Loucy (cell line): Measurements from ENCODE around the gene EXTL1.

Experiments
- H2AFZ ChIP-seq: fragments of 200-600 bp; sonication (generic); 2 replicates; pipeline ENCODE4 v1.6.0; 2016; ENCODE audit warnings: antibody characterized with exemption, mild to moderate bottlenecking, low read length, moderate library complexity
- H3F3A ChIP-seq: fragments of 200-600 bp; 2 replicates; pipeline ENCODE4 v1.6.0; 2016; ENCODE audit warnings: antibody characterized with exemption, low read depth, mild to moderate bottlenecking
- H3K27me3 ChIP-seq: fragments of 200-600 bp; sonication (generic); 2 replicates; pipeline ENCODE4 v1.6.1; 2014; ENCODE audit warnings: low read length, mild to moderate bottlenecking; ENCODE audit not compliant: insufficient read depth, poor library complexity, severe bottlenecking
- H3K36me3 ChIP-seq: fragments of 200-600 bp; sonication (generic); 2 replicates; pipeline ENCODE4 v1.6.1; 2016; ENCODE audit warnings: low read length; ENCODE audit not compliant: insufficient read depth
- H3K4me1 ChIP-seq: fragments of 200-600 bp; sonication (generic); 2 replicates; pipeline ENCODE4 v1.5.1; 2014; ENCODE audit warnings: low read length, mild to moderate bottlenecking; ENCODE audit not compliant: insufficient read depth, poor library complexity, severe bottlenecking
- H3K4me2 ChIP-seq: fragments of 200-600 bp; sonication (generic); 2 replicates; pipeline ENCODE4 v1.6.0; 2014; ENCODE audit warnings: antibody characterized with exemption, low read length, low read depth, mild to moderate bottlenecking; ENCODE audit not compliant: poor library complexity, severe bottlenecking
- H3K4me3 ChIP-seq: fragments of 200-600 bp; sonication (generic); 2 replicates; pipeline ENCODE4 v1.5.1; 2014; ENCODE audit warnings: low read length, mild to moderate bottlenecking, mixed read lengths; ENCODE audit not compliant: poor library complexity, severe bottlenecking
- H3K79me2 ChIP-seq: fragments of 200-600 bp; sonication (generic); 2 replicates; pipeline ENCODE4 v1.6.1; 2014; ENCODE audit warnings: low read length; ENCODE audit not compliant: insufficient read depth
- H3K9ac ChIP-seq: fragments of 200-600 bp; sonication (generic); 2 replicates; pipeline ENCODE4 v1.6.0; 2014; ENCODE audit warnings: mild to moderate bottlenecking, low read depth, low read length, moderate library complexity; ENCODE audit not compliant: poor library complexity, severe bottlenecking
- H3K9me2 ChIP-seq: fragments of 200-600 bp; sonication (generic); replicated peaks from 2 replicates; pipeline ENCODE4 v1.6.1; 2016; ENCODE audit warnings: low read depth, low read length, mixed read lengths
- H3K9me3 ChIP-seq: fragments of 200-600 bp; sonication (generic); 2 replicates; pipeline ENCODE4 v1.6.1; 2014; ENCODE audit warnings: mild to moderate bottlenecking, antibody characterized with exemption, low read length, low read depth; ENCODE audit not compliant: insufficient read depth
- H4K20me1 ChIP-seq: fragments of 200-600 bp; sonication (generic); 2 replicates; pipeline ENCODE4 v1.6.0; 2014; ENCODE audit warnings: antibody characterized with exemption, low read length, mild to moderate bottlenecking; ENCODE audit not compliant: insufficient read depth, poor library complexity, severe bottlenecking
- EZH2phosphoT487 ChIP-seq: fragments of 200-600 bp; IDR thresholded peaks from 2 replicates; pipeline ENCODE4 v1.6.1; 2018; ENCODE audit warnings: antibody characterized with exemption, mild to moderate bottlenecking, moderate library complexity, borderline replicate concordance
- TF ChIP-seq, protein P1 (sequence below): fragments of 200-600 bp; sonication (generic); conservative IDR thresholded peaks from 2 replicates; pipeline ENCODE4 v1.5.1; 2014; ENCODE audit warnings: mild to moderate bottlenecking, antibody characterized with exemption, low read length

The EXTL1 gene

DNA sequence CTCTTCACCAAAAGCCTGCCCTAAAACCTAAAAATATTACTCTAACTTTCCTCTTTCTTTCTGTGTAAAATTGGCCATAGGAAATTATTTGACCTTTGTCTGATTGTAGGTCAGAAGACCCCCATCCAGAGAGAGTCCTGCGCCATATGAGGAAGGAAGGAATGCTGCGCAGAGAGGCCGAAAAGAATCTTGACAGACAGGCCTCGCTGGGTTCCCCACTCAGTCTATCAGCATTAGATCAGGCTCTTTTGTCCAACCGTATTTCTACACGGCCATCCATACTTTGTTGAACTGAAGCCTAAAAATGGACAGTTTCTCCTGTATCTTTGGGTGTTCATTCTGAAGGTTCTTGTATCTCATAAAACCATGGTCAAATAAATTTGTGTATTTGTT lies 28.7 kb downstream of the EXTL1 start:
- H3K4me2 ChIP-seq, result no peak overlapping the region
- H3K9me2 ChIP-seq, result no peaks in the 10 kb centered on the region
- H3K4me3 ChIP-seq, result no peak overlapping the region
- no peak overlapping the region for H3K9ac ChIP-seq
- peak overlapping the region; percentile 54; the same call in 1 of the 2 replicates for H2AFZ ChIP-seq
- H3F3A ChIP-seq, result no peaks in the 10 kb centered on the region
- no peaks in the 10 kb centered on the region for H3K9me3 ChIP-seq
- TF ChIP-seq EZH2phosphoT487, result no peak
- TF ChIP-seq, protein P1, sequence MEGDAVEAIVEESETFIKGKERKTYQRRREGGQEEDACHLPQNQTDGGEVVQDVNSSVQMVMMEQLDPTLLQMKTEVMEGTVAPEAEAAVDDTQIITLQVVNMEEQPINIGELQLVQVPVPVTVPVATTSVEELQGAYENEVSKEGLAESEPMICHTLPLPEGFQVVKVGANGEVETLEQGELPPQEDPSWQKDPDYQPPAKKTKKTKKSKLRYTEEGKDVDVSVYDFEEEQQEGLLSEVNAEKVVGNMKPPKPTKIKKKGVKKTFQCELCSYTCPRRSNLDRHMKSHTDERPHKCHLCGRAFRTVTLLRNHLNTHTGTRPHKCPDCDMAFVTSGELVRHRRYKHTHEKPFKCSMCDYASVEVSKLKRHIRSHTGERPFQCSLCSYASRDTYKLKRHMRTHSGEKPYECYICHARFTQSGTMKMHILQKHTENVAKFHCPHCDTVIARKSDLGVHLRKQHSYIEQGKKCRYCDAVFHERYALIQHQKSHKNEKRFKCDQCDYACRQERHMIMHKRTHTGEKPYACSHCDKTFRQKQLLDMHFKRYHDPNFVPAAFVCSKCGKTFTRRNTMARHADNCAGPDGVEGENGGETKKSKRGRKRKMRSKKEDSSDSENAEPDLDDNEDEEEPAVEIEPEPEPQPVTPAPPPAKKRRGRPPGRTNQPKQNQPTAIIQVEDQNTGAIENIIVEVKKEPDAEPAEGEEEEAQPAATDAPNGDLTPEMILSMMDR, result no peak
- no peaks in the 10 kb centered on the region for H4K20me1 ChIP-seq
- no peaks in the 10 kb centered on the region for H3K79me2 ChIP-seq
- no peaks in the 10 kb centered on the region for H3K27me3 ChIP-seq
- no peaks in the 10 kb centered on the region for H3K36me3 ChIP-seq
- H3K4me1 ChIP-seq, result peaks cover 24% of the 10 kb centered on the region

DNA sequence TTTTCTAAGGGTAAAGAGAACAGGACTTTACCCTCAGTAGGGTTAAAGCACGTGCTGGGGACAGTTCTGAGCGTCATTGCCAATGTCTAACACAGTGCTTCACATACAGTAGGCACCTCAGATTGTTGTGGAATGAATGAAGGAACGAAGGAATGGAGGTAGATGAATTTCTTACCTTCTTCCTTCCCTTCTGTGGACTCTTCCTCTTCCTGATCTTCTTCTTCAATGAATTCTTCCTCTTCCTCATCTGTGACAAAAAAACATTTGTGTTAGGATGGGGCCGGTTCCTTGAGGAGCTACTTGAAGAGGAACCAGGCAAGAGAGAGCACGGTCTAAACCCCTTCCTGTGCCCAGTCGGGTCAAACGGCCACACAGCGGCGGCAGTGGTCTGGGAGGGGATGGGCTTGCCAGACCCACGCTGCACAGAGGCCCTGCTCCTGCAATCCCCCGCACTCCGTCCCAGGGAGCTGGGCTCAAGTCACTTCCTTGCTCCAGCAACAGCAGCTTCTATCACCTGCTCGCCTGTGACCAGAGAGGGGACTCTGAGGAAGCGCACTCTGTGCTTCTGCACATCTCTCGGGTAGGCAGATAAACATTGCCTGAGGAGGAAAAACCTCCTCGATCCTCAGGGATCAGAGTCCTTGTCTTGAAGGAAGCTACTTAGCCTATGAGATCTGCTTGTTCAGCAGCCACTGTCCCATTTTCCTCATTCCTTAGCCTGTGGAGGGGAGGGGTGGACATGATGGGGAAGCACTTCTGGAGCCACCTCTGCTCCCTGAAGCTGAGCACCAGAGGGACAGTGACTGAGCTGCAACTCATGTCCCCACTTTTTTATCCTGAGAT lies 32.4 kb downstream of the EXTL1 start:
- Histone ChIP-seq H2AFZ (0 out of 2 replicates have a peak overlapping the region, but pooled peaks have one; percentile 1), H3K4me1 (peaks cover 24% of the 10 kb centered on the region)

DNA sequence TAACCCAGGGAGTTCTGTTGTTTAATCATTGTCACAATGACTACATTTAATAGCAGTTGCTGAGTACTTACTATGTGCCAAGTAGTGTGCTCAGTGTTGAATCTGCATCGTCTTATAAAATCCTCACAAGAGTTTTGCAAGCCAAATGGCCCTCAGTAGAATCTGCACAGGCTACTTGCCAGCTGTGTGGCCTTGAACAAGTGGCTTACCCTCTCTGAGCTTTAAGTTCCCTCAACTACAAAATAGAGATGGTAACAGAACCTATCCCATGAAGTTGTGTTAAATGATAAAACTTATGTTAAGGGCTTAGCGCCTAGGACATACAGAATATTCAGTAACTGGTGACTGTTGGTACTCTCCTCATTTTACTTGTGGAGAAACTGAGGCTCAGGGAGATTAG lies 33.5 kb downstream of the EXTL1 start:
- Histone ChIP-seq H3K36me3 (no peaks in the 10 kb centered on the region), H3K9me3 (no peaks in the 10 kb centered on the region), H3K4me1 (peaks cover 18% of the 10 kb centered on the region), H3K9ac (no peak overlapping the region), H3K4me2 (no peak overlapping the region), H3K79me2 (no peaks in the 10 kb centered on the region), H3K27me3 (no peaks in the 10 kb centered on the region), H3K4me3 (no peak overlapping the region), H2AFZ (no peak overlapping the region), H3K9me2 (no peaks in the 10 kb centered on the region), H4K20me1 (no peaks in the 10 kb centered on the region), H3F3A (no peaks in the 10 kb centered on the region)
- TF ChIP-seq, protein P1, result no peak
- TF ChIP-seq EZH2phosphoT487, result no peak

More for the DNA sequence above, 32.4 kb downstream of the EXTL1 start:
- H3K4me2 ChIP-seq, result no peak overlapping the region
- H3F3A ChIP-seq, result no peaks in the 10 kb centered on the region
- H3K4me3 ChIP-seq, result no peak overlapping the region
- no peaks in the 10 kb centered on the region for H3K9me3 ChIP-seq
- no peaks in the 10 kb centered on the region for H3K27me3 ChIP-seq
- no peaks in the 10 kb centered on the region for H4K20me1 ChIP-seq
- no peaks in the 10 kb centered on the region for H3K9me2 ChIP-seq
- TF ChIP-seq, protein P1, result no peak
- no peaks in the 10 kb centered on the region for H3K79me2 ChIP-seq
- no peaks in the 10 kb centered on the region for H3K36me3 ChIP-seq
- H3K9ac ChIP-seq, result no peak overlapping the region
